ENCODE data around the gene LRP1.

LRP1 gene

DNA sequence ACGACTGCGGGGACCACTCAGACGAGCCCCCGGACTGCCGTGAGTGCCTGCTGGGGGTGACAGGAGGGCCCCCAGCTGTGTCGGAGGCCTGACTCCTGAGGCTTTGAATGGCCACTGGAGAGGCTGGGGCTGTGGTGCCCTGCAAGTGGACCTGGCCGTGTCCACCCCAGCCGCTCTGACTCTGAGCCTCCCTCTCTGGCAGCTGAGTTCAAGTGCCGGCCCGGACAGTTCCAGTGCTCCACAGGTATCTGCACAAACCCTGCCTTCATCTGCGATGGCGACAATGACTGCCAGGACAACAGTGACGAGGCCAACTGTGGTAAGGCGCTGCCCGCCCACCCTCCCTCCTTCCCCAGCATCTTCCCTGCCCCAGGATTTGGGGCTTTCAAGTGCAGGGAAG lies 72.2 kb downstream of the LRP1 start:
- Histone ChIP-seq H3K36me3 (peaks cover 100% of the 10 kb centered on the region in 3 donors), H3K9me3 (no peaks in the 10 kb centered on the region), H3K4me1 (no peaks in the 10 kb centered on the region), H3K27ac (no peak overlapping the region), H3K27me3 (no peaks in the 10 kb centered on the region), H3K4me3 (no peak overlapping the region)
- TF ChIP-seq, protein P1, sequence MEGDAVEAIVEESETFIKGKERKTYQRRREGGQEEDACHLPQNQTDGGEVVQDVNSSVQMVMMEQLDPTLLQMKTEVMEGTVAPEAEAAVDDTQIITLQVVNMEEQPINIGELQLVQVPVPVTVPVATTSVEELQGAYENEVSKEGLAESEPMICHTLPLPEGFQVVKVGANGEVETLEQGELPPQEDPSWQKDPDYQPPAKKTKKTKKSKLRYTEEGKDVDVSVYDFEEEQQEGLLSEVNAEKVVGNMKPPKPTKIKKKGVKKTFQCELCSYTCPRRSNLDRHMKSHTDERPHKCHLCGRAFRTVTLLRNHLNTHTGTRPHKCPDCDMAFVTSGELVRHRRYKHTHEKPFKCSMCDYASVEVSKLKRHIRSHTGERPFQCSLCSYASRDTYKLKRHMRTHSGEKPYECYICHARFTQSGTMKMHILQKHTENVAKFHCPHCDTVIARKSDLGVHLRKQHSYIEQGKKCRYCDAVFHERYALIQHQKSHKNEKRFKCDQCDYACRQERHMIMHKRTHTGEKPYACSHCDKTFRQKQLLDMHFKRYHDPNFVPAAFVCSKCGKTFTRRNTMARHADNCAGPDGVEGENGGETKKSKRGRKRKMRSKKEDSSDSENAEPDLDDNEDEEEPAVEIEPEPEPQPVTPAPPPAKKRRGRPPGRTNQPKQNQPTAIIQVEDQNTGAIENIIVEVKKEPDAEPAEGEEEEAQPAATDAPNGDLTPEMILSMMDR (IDR thresholded peaks at IDR 0.05): no peak
- intact Hi-C loops (cut with DNase I; ENCODE audit: low total_unique reads): no loop called here
- no peak for DNase-seq

- peaks cover 100% of the 10 kb centered on the region in 3 donors for H3K36me3 ChIP-seq
- DNase-seq: no peak
- intact Hi-C loops (cut with DNase I; ENCODE audit: low total_unique reads): no loop called here
- H3K4me3 ChIP-seq: no peak overlapping the region
- H3K27me3 ChIP-seq: no peaks in the 10 kb centered on the region
- no peak overlapping the region for H3K27ac ChIP-seq
- H3K9me3 ChIP-seq: no peaks in the 10 kb centered on the region
- TF ChIP-seq, protein P1 (IDR thresholded peaks at IDR 0.05): no peak
- no peaks in the 10 kb centered on the region for H3K4me1 ChIP-seq
Observed at GRCh38 chr12:57201219-57201618, 72.9 kb downstream of the LRP1 start.

GRCh38 chr12:57201631-57202030 lies 73.3 kb downstream of the LRP1 start:
- TF ChIP-seq, protein P1 (IDR thresholded peaks at IDR 0.05): no peak

GRCh38 chr12:57202321-57202720 lies 74.0 kb downstream of the LRP1 start:
- Histone ChIP-seq H3K27ac (no peak overlapping the region), H3K4me1 (no peaks in the 10 kb centered on the region), H3K36me3 (peaks cover 97 to 100% (median 98%) of the 10 kb centered on the region in 3 donors), H3K4me3 (no peak overlapping the region), H3K27me3 (no peaks in the 10 kb centered on the region), H3K9me3 (no peaks in the 10 kb centered on the region)
- DNase-seq: no peak
- TF ChIP-seq, protein P1 (IDR thresholded peaks at IDR 0.05): no peak
- intact Hi-C loops (cut with DNase I; ENCODE audit: low total_unique reads): no loop called here

More at GRCh38 chr12:57201631-57202030, 73.3 kb downstream of the LRP1 start:
- no peaks in the 10 kb centered on the region for H3K4me1 ChIP-seq
- DNase-seq: no peak
- H3K36me3 ChIP-seq: peaks cover 100% of the 10 kb centered on the region in 3 donors
- H3K9me3 ChIP-seq: no peaks in the 10 kb centered on the region
- H3K27ac ChIP-seq: no peak overlapping the region
- intact Hi-C loops (cut with DNase I; ENCODE audit: low total_unique reads): no loop called here
- H3K4me3 ChIP-seq: no peak overlapping the region
- H3K27me3 ChIP-seq: no peaks in the 10 kb centered on the region

- no peaks in the 10 kb centered on the region for H3K4me1 ChIP-seq
- H3K9me3 ChIP-seq: no peaks in the 10 kb centered on the region
- H3K27ac ChIP-seq: no peak overlapping the region
- intact Hi-C loops (cut with DNase I; ENCODE audit: low total_unique reads): no loop called here
- no peak overlapping the region for H3K4me3 ChIP-seq
- H3K27me3 ChIP-seq: no peaks in the 10 kb centered on the region
- H3K36me3 ChIP-seq: peaks cover 97 to 100% (median 98%) of the 10 kb centered on the region in 3 donors
- DNase-seq: no peak
- TF ChIP-seq, protein P1 (IDR thresholded peaks at IDR 0.05): no peak
Observed at GRCh38 chr12:57203201-57203600, 74.9 kb downstream of the LRP1 start.

DNA sequence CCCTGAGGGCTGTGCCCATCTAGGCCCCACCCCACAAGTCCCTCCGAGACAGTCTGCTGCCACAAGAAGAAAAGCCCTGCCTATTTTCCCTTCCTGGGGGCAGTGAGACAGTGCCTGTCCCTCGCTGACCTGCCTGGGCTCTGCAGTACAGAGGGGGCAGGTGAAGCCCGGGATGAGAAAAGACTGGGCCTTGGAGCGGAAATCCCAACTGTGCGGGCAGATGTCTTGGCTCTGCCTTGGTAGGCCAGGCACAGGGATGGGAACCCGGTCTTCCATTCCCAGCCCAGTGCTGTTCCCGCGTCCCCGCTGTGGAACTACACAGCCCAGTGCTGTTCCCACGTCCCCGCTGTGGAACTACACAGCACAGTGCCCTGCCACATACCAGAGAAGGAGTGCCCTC lies 75.5 kb downstream of the LRP1 start:
- Histone ChIP-seq H3K36me3 (peaks cover 96 to 100% (median 97%) of the 10 kb centered on the region in 3 donors), H3K4me1 (no peaks in the 10 kb centered on the region), H3K27ac (no peak overlapping the region), H3K9me3 (no peaks in the 10 kb centered on the region), H3K27me3 (no peaks in the 10 kb centered on the region), H3K4me3 (no peak overlapping the region)
- intact Hi-C loops (cut with DNase I; ENCODE audit: low total_unique reads): no loop called here
- TF ChIP-seq, protein P1 (IDR thresholded peaks at IDR 0.05): no peak
- DNase-seq: no peak

All from tibial artery (tissue), 4 donors.